NCI-H146 (cell line): ENCODE data around the gene USP19.

ENCODE experiments used
- DNase-seq: peaks from one replicate; lab custom pipeline; 2025; lab: John Stamatoyannopoulos, UW

The USP19 gene

GRCh38 chr3:49120438-49121131, at the start of gene USP19:
Gene USP19, minus strand, starts transcription at chr3:49120823. Its CDS starts 1,678 bp downstream, at chr3:49119145.
- DNase-seq, result peak; percentile 84

GRCh38 chr3:49166752-49167556, 46.3 kb upstream of the USP19 start:
- DNase-seq, result no peak

- DNase-seq, result peak; percentile 75
Observed at GRCh38 chr3:49165771-49166751, 45.4 kb upstream of the USP19 start, which contains the start of gene CCDC71. Gene CCDC71, minus strand, starts transcription at chr3:49166331. Its CDS starts 2,123 bp downstream, at chr3:49164208.

- DNase-seq, result no peak
Observed at GRCh38 chr3:49164983-49165720, 44.5 kb upstream of the USP19 start.

GRCh38 chr3:49163609-49164008, 43.0 kb upstream of the USP19 start:
- no peak for DNase-seq

- no peak for DNase-seq
Observed at GRCh38 chr3:49162751-49163419, 42.3 kb upstream of the USP19 start.

- no peak for DNase-seq
Observed at GRCh38 chr3:49161808-49162530, 41.3 kb upstream of the USP19 start.

- DNase-seq, result no peak
Observed at GRCh38 chr3:49161197-49161596, 40.6 kb upstream of the USP19 start.

- DNase-seq, result no peak
Observed at GRCh38 chr3:49158792-49159191, 38.2 kb upstream of the USP19 start.

GRCh38 chr3:49158103-49158709, 37.6 kb upstream of the USP19 start:
- peak; percentile 17 for DNase-seq

- no peak for DNase-seq
Observed at GRCh38 chr3:49157289-49157688, 36.7 kb upstream of the USP19 start.

GRCh38 chr3:49153349-49153912, 32.8 kb upstream of the USP19 start:
- no peak for DNase-seq

- no peak for DNase-seq
Observed at GRCh38 chr3:49151610-49152009, 31.0 kb upstream of the USP19 start.

- no peak for DNase-seq
Observed at GRCh38 chr3:49148159-49148558, 27.5 kb upstream of the USP19 start.

- DNase-seq, result no peak
Observed at GRCh38 chr3:49140080-49140479, 19.5 kb upstream of the USP19 start.

GRCh38 chr3:49135499-49135898, 14.9 kb upstream of the USP19 start:
- DNase-seq, result no peak

GRCh38 chr3:49134471-49135265, 14.0 kb upstream of the USP19 start:
- DNase-seq, result no peak

- peak; percentile 73 for DNase-seq
Observed at GRCh38 chr3:49133226-49133951, 12.8 kb upstream of the USP19 start.
